HL-60 (cell line): ENCODE results near the gene GRID1.

Source experiments
- DNase-seq, 2 experiments: peaks; one replicate each; pipeline ENCODE4 v3.0.0-alpha.2; 2010 to 2020; ENCODE audit warnings: low read depth in 1 of 2, low spot score in 1 of 2
- H3K27ac ChIP-seq: fragments of 250-450 bp; sonication (Bioruptor Pico); replicated peaks from 2 replicates; pipeline ENCODE4 v1.5.1; 2020; ENCODE audit warnings: mild to moderate bottlenecking, moderate library complexity
- H3K27me3 ChIP-seq: fragments of 250-450 bp; sonication (Bioruptor Pico); 2 replicates; pipeline ENCODE4 v1.5.1; 2021; ENCODE audit warnings: mild to moderate bottlenecking, moderate library complexity; ENCODE audit not compliant: insufficient read depth, poor library complexity, severe bottlenecking
- H3K4me3 ChIP-seq: replicated peaks from 2 replicates; pipeline ENCODE4 v1.5.1; 2011; ENCODE audit warnings: mild to moderate bottlenecking, control low read depth, low read length; ENCODE audit not compliant: insufficient read depth
- CTCF ChIP-seq: IDR thresholded peaks from one replicate; pipeline ENCODE4 v1.5.1; 2011; ENCODE audit warnings: low read length, control low read depth, inconsistent platforms; ENCODE audit not compliant: insufficient read depth
- GABPA ChIP-seq: IDR thresholded peaks from 2 replicates; pipeline ENCODE4 v1.6.1; 2012; ENCODE audit warnings: low read depth
- POLR2AphosphoS5 ChIP-seq: IDR thresholded peaks from 2 replicates; pipeline ENCODE4 v1.6.1; 2012; ENCODE audit warnings: low read depth
- REST ChIP-seq: IDR thresholded peaks from 2 replicates; pipeline ENCODE4 v1.6.1; 2012; ENCODE audit warnings: low read depth; ENCODE audit not compliant: insufficient replicate concordance
- SPI1 ChIP-seq: IDR thresholded peaks from 2 replicates; pipeline ENCODE4 v1.6.1; 2012; ENCODE audit warnings: low read depth, mild to moderate bottlenecking, borderline replicate concordance

GRID1 gene

GRCh38 chr10:86056672-86057071, 309.9 kb downstream of the GRID1 start:
- Histone ChIP-seq H3K4me3 (no peak overlapping the region), H3K27me3 (peaks cover 5% of the 10 kb centered on the region), H3K27ac (no peak overlapping the region)
- DNase-seq, result no peak
- TF ChIP-seq REST, result no peak
- no peak for TF ChIP-seq CTCF
- TF ChIP-seq SPI1, result no peak

DNA sequence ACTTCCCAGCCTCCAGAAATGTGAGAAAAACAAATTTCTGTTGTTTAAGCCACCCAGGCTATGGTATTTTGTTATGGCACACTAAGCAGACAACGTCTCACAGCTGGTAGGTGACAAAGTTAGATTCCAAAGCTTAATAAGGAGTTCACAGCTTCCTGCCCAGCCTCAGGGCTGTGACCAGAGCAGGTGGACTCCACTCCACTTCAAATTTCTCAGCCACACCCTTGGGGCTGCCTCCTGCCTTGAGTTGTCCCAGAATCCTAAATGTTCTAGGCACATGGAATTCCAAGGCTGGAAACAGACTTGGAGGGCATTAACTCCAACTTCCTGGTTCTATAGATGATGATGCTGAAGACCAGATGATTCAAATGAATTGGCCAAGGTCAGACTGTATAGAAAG, 310.7 kb downstream of the GRID1 start:
- H3K27ac ChIP-seq, result no peak overlapping the region

DNA sequence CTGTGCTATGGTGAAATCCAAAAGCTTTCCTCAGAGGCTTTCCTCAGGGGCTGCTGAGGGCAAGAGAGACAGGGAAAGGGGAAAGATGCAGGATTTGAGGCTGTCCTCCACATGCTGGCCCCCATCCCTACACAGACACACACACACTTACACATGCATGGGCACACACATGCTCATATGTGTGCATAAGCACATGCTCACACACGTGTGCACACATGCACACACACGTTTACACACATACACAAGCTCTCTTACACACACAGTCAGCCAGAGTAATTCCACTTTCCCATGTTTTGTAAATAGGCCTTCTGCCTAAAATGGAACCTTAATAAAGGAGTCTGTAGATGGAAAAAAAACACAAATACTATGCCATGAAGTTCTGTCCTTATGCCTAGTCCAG, 312.9 kb downstream of the GRID1 start:
- Histone ChIP-seq H3K4me3 (no peak overlapping the region), H3K27me3 (peaks cover 7% of the 10 kb centered on the region), H3K27ac (no peak overlapping the region)
- no peak for DNase-seq
- no peak for TF ChIP-seq SPI1
- TF ChIP-seq CTCF, result no peak
- no peak for TF ChIP-seq POLR2AphosphoS5
- no peak for TF ChIP-seq REST
- no peak for TF ChIP-seq GABPA

More for the DNA sequence above, 310.7 kb downstream of the GRID1 start:
- Histone ChIP-seq H3K27me3 (peaks cover 5% of the 10 kb centered on the region), H3K4me3 (no peak overlapping the region)
- no peak for TF ChIP-seq REST
- no peak for TF ChIP-seq CTCF
- no peak for TF ChIP-seq SPI1
- no peak for TF ChIP-seq POLR2AphosphoS5
- TF ChIP-seq GABPA, result no peak
- no peak for DNase-seq
